Embryonic facial prominence (tissue), 1 donor: Measurements from ENCODE around the gene WBP1L.

Source experiments
- DNase-seq: peaks from one replicate; pipeline ENCODE4 v3.0.0-alpha.2; 2016; ENCODE audit errors: extremely low spot score

The WBP1L gene

GRCh38 chr10:102780527-102780808, 36.7 kb downstream of the WBP1L start:
- DNase-seq = no peak

GRCh38 chr10:102781090-102781920, 37.6 kb downstream of the WBP1L start:
- no peak for DNase-seq

GRCh38 chr10:102781921-102782557, 38.3 kb downstream of the WBP1L start:
- no peak for DNase-seq

GRCh38 chr10:102782673-102783551, 39.2 kb downstream of the WBP1L start:
- DNase-seq = no peak

GRCh38 chr10:102783568-102783967, 39.8 kb downstream of the WBP1L start:
- no peak for DNase-seq

GRCh38 chr10:102785818-102786217, 42.1 kb downstream of the WBP1L start:
- DNase-seq = no peak

- DNase-seq = no peak
These were observed 48.1 kb downstream of the WBP1L start for GRCh38 chr10:102791754-102792395.

GRCh38 chr10:102795453-102796406, 52.0 kb downstream of the WBP1L start:
- no peak for DNase-seq

GRCh38 chr10:102796407-102797176, 52.8 kb downstream of the WBP1L start:
- no peak for DNase-seq

- no peak for DNase-seq
These were observed 56.1 kb downstream of the WBP1L start for GRCh38 chr10:102799691-102800471.

- DNase-seq = no peak
These were observed 57.0 kb downstream of the WBP1L start for GRCh38 chr10:102800611-102801335.

- no peak for DNase-seq
These were observed 57.7 kb downstream of the WBP1L start for GRCh38 chr10:102801496-102801895.

- DNase-seq = no peak
These were observed 58.2 kb downstream of the WBP1L start for GRCh38 chr10:102801978-102802377.

- no peak for DNase-seq
These were observed 59.3 kb downstream of the WBP1L start for GRCh38 chr10:102802920-102803534.

- DNase-seq = no peak
These were observed 60.8 kb downstream of the WBP1L start for GRCh38 chr10:102804382-102805055.

GRCh38 chr10:102808380-102808779, 64.6 kb downstream of the WBP1L start:
- DNase-seq = no peak

- DNase-seq = no peak
These were observed 67.6 kb downstream of the WBP1L start for GRCh38 chr10:102811346-102811745.
